22Rv1 (cell line): ENCODE measurements around the gene OR5M10.
A peak's percentile ranks its signal among the peaks of the same experiment; 100 is the strongest.

Source experiments
- H3K27ac ChIP-seq: fragments of 450-650 bp; 2 replicates; pipeline ENCODE4 v1.5.1; 2017
- ZFX ChIP-seq: fragments of 450-650 bp; IDR thresholded peaks from 2 replicates; pipeline ENCODE4 v1.6.1; 2017; ENCODE audit warnings: antibody characterized with exemption, borderline replicate concordance
- TF ChIP-seq, protein P1 (sequence below): fragments of 450-650 bp; IDR thresholded peaks from 2 replicates; pipeline ENCODE4 v1.5.1; 2017; ENCODE audit warnings: mild to moderate bottlenecking

The OR5M10 gene

DNA sequence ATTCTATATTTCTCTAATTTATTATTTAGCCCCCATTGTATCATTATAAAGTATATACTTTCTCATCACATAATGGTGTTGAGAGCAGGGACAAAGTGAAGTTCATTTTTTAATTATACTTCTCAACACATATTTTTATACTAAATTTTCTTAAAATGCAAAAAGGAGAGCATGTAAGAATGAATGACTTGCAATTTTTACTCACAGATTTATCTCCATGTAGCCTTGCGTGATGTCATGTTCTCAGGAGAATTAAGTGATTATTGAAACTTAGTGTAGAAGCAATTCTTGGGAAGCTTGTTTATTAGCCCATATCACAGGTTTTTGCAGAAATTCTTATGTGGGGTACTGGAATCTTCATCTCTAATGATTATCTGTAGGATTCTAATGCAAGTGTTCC, 33.8 kb downstream of the OR5M10 start:
- no peak overlapping the region for H3K27ac ChIP-seq
- no peak for TF ChIP-seq ZFX
- TF ChIP-seq, protein P1, sequence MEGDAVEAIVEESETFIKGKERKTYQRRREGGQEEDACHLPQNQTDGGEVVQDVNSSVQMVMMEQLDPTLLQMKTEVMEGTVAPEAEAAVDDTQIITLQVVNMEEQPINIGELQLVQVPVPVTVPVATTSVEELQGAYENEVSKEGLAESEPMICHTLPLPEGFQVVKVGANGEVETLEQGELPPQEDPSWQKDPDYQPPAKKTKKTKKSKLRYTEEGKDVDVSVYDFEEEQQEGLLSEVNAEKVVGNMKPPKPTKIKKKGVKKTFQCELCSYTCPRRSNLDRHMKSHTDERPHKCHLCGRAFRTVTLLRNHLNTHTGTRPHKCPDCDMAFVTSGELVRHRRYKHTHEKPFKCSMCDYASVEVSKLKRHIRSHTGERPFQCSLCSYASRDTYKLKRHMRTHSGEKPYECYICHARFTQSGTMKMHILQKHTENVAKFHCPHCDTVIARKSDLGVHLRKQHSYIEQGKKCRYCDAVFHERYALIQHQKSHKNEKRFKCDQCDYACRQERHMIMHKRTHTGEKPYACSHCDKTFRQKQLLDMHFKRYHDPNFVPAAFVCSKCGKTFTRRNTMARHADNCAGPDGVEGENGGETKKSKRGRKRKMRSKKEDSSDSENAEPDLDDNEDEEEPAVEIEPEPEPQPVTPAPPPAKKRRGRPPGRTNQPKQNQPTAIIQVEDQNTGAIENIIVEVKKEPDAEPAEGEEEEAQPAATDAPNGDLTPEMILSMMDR: no peak

DNA sequence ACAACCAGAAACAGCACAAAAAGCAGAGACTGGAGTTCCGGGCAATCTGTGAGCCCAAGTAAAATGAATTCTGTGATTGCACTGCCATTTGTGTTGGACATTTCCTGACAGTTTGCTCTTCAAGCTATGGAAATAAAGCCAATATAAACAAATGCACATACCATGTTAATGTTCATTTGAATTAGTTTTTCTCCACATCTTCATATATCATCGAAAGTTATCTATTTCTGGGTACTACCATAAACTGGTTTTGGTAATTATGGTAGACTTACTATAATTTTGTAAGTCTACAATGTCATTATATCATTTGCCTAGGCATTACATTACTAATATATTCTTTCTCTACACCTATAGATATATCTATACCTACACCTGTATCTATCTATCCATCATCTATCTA, 34.4 kb downstream of the OR5M10 start, which contains the start of gene OR5M11:
Gene OR5M11 (minus strand): TSS at position 101 of the 400 bp plus-strand sequence. CDS start 0 bp downstream, at position 101.
- TF ChIP-seq, protein P1: no peak
- TF ChIP-seq ZFX: no peak

DNA sequence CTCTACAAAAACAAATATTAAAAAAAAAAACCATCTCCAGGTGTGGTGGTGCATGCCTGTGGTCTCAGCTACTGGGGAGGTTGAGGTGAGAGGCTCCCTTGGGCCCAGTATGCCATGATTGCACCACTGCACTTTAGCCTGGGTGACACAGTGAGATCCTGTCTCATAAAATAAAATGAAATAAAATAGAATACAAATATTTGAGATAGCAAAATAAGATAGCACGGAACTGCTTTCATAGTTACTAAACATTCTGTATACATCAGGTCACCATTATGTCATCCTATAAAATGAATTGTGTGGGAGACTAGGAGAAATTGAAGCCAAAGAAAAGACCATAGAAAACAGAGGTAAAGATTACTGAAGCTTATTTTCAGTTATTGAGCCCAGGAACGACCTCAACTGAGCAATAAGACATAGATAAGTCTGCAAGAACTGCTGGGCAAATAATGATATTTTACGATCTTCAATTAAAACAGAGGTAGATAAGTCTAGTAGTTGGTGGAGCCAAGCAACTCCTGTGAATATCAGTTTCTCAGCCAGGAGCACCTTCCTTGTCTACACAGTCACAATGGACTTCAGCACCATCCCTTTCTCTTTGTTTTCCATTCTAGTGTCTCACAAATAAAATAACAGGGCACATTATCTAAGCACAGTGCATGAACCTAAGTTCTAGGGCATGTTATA, 44.3 kb downstream of the OR5M10 start:
- H3K27ac ChIP-seq: peak overlapping the region; percentile 41
- TF ChIP-seq ZFX: no peak
- TF ChIP-seq, protein P1: no peak

More for the DNA sequence above, 34.4 kb downstream of the OR5M10 start, which contains the start of gene OR5M11:
- no peak within 1 kb of the TSS for H3K27ac ChIP-seq

DNA sequence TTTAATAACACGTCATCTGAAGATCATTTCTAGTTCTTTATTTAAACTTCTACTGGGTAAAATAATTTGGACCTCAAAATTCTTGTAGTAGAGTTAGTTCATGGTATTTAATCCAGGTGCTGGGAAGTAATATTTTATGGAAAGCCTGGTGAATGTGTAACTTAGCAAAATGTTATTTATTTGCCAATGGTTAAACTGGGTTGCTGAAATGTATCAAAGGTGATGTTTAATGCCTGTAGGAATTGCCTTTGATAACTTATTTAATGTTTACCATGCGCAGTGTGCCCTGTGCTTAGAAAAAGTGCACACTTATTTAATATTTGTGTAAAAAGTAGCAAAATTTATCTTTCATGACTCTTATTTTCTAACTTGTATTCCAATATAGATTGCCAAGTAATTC, 45.7 kb downstream of the OR5M10 start:
- no peak overlapping the region for H3K27ac ChIP-seq
- TF ChIP-seq, protein P1: no peak
- TF ChIP-seq ZFX: no peak
